Thoracic aorta (tissue), 2 donors: Measurements from ENCODE around the gene NPTX2. TPM values are rescaled to one million over a fixed set of nuclear protein-coding genes. Genes with fewer than 3 reads are reported as not detected.

Experiments
- ATAC-seq: fragments of 150-250 bp; one replicate; pipeline ENCODE4 v1.8.0; 2017; ENCODE audit warnings: low read depth; ENCODE audit not compliant: insufficient number of reproducible peaks, low FRiP score
- DNase-seq: peaks from one replicate; pipeline ENCODE4 v3.0.0-alpha.2; 2020; ENCODE audit warnings: low spot score
- H3K27ac ChIP-seq, 2 donors: fragments of 200-600 bp; sonication (generic); 1 replicate in 1 of 2; 2 replicates in 1 of 2; pipeline ENCODE4 v1.5.1; 2016; ENCODE audit warnings: mild to moderate bottlenecking in 2 of 2, moderate library complexity in 2 of 2
- H3K27me3 ChIP-seq: fragments of 200-600 bp; sonication (generic); replicated peaks from 2 replicates; pipeline ENCODE4 v1.6.0; 2016; ENCODE audit warnings: mild to moderate bottlenecking; ENCODE audit not compliant: insufficient read depth
- H3K36me3 ChIP-seq: fragments of 200-600 bp; sonication (generic); one replicate; pipeline ENCODE4 v1.5.1; 2016
- H3K4me1 ChIP-seq, 2 donors: fragments of 200-600 bp; sonication (generic); 1 replicate in 1 of 2; 2 replicates in 1 of 2; pipeline versions ENCODE4 v1.5.1 to v1.6.0; 2016; ENCODE audit warnings: low read depth in 2 of 2, mild to moderate bottlenecking in 1 of 2; ENCODE audit not compliant: control insufficient read depth in 1 of 2
- H3K4me3 ChIP-seq: fragments of 200-600 bp; sonication (generic); 2 replicates; pipeline ENCODE4 v1.5.1; 2016; ENCODE audit warnings: mild to moderate bottlenecking
- H3K9me3 ChIP-seq: fragments of 200-600 bp; sonication (generic); 2 replicates; pipeline ENCODE4 v1.5.1; 2016
- CTCF ChIP-seq: fragments of 200-600 bp; sonication (generic); IDR thresholded peaks from one replicate; pipeline ENCODE4 v1.5.1; 2019; ENCODE audit warnings: antibody characterized with exemption
- total RNA-seq, 2 donors: library from RNA; depleted of rRNA; stranded (reverse); fragments of >200 nt; gene quantifications; one replicate each; pipeline versions ENCODE4 v1.1.0 to v1.2.3, GENCODE V29; 2016

The NPTX2 gene
- total RNA-seq, 2 donors from 2014 or later, result 55.7 to 99.9 TPM

DNA sequence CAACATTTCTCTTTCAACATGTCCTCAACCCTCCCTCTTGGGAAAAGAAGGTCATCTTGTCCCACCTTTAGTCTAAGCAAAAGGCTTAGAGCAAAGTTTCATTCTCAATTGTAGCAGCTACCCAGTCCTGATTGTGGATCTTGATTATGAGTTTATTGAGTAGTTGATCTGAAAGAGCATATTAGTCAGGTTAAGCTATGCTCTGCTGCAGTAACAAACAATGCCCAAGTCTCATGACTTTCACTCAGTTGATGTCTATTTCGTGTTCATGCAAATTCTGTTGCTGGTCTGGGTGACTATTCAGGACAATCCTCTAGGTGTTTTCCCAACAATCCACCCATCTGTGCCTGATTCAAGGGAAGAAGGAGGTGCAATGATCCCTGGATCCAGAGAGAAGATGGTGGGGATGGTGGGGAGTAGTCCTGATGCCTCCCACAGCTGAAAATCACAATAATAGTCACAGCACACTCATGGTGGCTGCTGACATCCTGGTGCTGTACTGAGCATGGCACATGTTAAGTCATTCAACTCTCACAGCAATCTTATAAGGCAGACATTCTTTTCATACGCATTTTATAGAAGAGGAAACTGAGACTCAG lies 54.7 kb downstream of the NPTX2 start:
- ATAC-seq (no peak), DNase-seq (no peak)
- Histone ChIP-seq H3K27me3 (no peaks in the 10 kb centered on the region), H3K9me3 (peaks cover 10% of the 10 kb centered on the region), H3K4me3 (no peak overlapping the region), H3K4me1 (peaks cover 0 to 4% of the 10 kb centered on the region in 2 donors), H3K36me3 (no peaks in the 10 kb centered on the region), H3K27ac (no peak overlapping the region)
- no peak for TF ChIP-seq CTCF

DNA sequence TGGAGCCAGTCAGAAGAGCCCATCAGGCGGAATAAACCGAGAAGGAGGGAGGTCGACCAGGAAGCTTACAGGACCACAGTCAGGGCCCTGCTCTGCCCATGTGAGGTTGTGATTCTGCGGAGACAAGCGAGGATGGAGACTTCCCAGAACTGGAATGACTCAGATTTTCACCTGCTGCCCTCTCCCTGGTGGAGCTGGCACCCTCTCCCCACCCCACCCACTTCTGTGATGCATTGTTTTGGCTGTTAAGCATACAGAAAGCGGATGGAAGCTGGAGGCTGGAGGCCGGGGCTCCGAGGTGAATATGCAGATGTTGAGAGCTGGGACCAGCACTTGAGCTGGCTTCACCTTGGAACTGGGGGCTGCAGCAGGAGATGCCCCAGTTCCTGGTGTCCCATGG lies 57.4 kb downstream of the NPTX2 start:
- Histone ChIP-seq H3K27ac (no peak overlapping the region), H3K36me3 (no peaks in the 10 kb centered on the region), H3K27me3 (no peaks in the 10 kb centered on the region), H3K4me3 (no peak overlapping the region), H3K4me1 (peaks cover 0 to 3% of the 10 kb centered on the region in 2 donors), H3K9me3 (peaks cover 10% of the 10 kb centered on the region)
- TF ChIP-seq CTCF, result no peak
- no peak for ATAC-seq
- DNase-seq, result no peak

DNA sequence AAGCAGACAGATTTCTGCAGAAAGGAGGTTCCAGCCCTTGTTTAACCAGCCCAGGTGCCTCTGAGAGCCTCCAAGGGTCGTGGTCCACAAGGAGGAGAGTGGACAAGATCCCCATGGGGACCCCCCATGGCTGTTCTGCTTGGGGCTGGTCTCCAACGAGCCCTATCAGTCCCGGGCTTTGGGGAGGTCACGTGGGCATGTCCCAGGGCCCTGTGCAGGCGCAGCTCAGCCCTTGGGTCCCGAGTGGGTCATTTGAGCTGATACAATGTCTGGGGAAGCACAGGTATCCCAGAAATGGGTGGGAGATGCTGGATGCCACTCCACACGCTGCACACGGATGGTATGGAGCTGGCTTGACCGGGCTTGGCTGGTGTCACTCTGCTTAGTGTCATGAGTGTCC lies 57.8 kb downstream of the NPTX2 start:
- no peaks in the 10 kb centered on the region for H3K4me1 ChIP-seq
- H3K36me3 ChIP-seq, result no peaks in the 10 kb centered on the region
- H3K4me3 ChIP-seq, result no peak overlapping the region
- DNase-seq (no peak), ATAC-seq (no peak)
- no peaks in the 10 kb centered on the region for H3K27me3 ChIP-seq
- H3K9me3 ChIP-seq, result peaks cover 10% of the 10 kb centered on the region
- no peak for TF ChIP-seq CTCF
- H3K27ac ChIP-seq, result no peak overlapping the region

DNA sequence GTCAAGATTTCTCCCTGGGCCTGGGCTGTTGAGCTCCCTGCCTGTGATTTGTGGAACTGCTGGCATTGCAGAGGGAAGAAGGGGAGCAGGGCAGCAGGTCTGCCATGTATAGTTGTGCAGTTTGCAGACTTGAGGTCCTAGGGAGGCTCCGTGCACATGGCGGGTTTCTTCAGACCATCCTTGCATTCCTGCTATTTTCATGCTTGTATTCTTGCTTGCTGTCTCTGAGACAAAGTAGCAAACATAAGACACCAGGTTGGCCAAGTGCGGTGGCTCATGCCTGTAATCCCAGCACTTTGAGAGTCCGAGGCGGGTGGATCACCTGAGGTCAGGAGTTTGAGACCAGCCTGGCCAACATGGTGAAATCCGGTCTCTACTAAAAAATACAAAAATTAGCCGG lies 61.1 kb downstream of the NPTX2 start:
- no peak for TF ChIP-seq CTCF
- Histone ChIP-seq H3K36me3 (no peaks in the 10 kb centered on the region), H3K4me1 (no peaks in the 10 kb centered on the region), H3K4me3 (no peak overlapping the region), H3K27ac (no peak overlapping the region), H3K27me3 (no peaks in the 10 kb centered on the region), H3K9me3 (peaks cover 6% of the 10 kb centered on the region)
- DNase-seq (no peak), ATAC-seq (no peak)

Other genes starting within 250 kb of the NPTX2 start
- 1 to 10 TPM in 1 of 2 donors, under 1 TPM in 1; 0.63 to 1.4 TPM for gene BAIAP2L1, start 216.2 kb upstream of the NPTX2 start, total RNA-seq